Liver (tissue), 9 donors: ENCODE results near the gene SUPT20H. TPM values are rescaled to one million over a fixed set of nuclear protein-coding genes. Genes with fewer than 3 reads are reported as not detected.

ENCODE experiments used
- DNase-seq: peaks from one replicate; pipeline ENCODE4 v3.0.0-alpha.2; 2017; ENCODE audit warnings: low spot score
- H3K27ac ChIP-seq, 2 donors: one replicate each; pipeline ENCODE4 v1.7.0; 2013; ENCODE audit warnings: inconsistent platforms in 2 of 2, low read length in 2 of 2, control low read depth in 1 of 2, low read depth in 1 of 2, mild to moderate bottlenecking in 1 of 2
- H3K27me3 ChIP-seq, 4 donors: one replicate each; pipeline versions ENCODE4 v1.6.1 to v1.7.0; 2013; ENCODE audit warnings: low read length in 3 of 4, inconsistent platforms in 1 of 4, mild to moderate bottlenecking in 1 of 4, moderate library complexity in 1 of 4; ENCODE audit not compliant: control insufficient read depth in 4 of 4, insufficient read depth in 4 of 4
- H3K36me3 ChIP-seq, 4 donors: one replicate each; pipeline versions ENCODE4 v1.6.1 to v1.7.0; 2013; ENCODE audit warnings: low read length in 3 of 4, mild to moderate bottlenecking in 3 of 4, low read depth in 1 of 4, moderate library complexity in 1 of 4; ENCODE audit not compliant: control insufficient read depth in 4 of 4, insufficient read depth in 3 of 4
- H3K4me1 ChIP-seq, 4 donors: one replicate each; pipeline versions ENCODE4 v1.6.1 to v1.7.0; 2013; ENCODE audit warnings: low read length in 3 of 4, mild to moderate bottlenecking in 3 of 4, moderate library complexity in 1 of 4; ENCODE audit not compliant: control insufficient read depth in 4 of 4, insufficient read depth in 4 of 4
- H3K4me3 ChIP-seq, 3 donors: one replicate each; pipeline versions ENCODE4 v1.6.1 to v1.7.0; 2013; ENCODE audit warnings: low read length in 3 of 3, control low read depth in 1 of 3, low read depth in 1 of 3, mild to moderate bottlenecking in 1 of 3
- H3K9ac ChIP-seq, 2 donors: one replicate each; pipeline ENCODE4 v1.7.0; 2013; ENCODE audit warnings: low read length in 2 of 2, mild to moderate bottlenecking in 2 of 2, moderate library complexity in 2 of 2, control low read depth in 1 of 2, low read depth in 1 of 2
- H3K9me3 ChIP-seq, 4 donors: one replicate each; pipeline versions ENCODE4 v1.6.1 to v1.7.0; 2013; ENCODE audit warnings: low read length in 3 of 4; ENCODE audit not compliant: control insufficient read depth in 4 of 4
- ATF3 ChIP-seq: IDR thresholded peaks from 2 replicates; pipeline ENCODE4 v1.6.1; 2016; ENCODE audit warnings: antibody characterized with exemption
- CTCF ChIP-seq: fragments of 150-350 bp; IDR thresholded peaks from 2 replicates; pipeline ENCODE4 v1.5.1; 2017; ENCODE audit warnings: improper control_type of control experiment, low read depth, low read length; ENCODE audit not compliant: missing input control
- EGR1 ChIP-seq, 2 donors: IDR thresholded peaks; 2 replicates each; pipeline ENCODE4 v1.6.1; 2016 to 2018; ENCODE audit warnings: antibody characterized with exemption in 2 of 2, low read depth in 2 of 2
- FOXA1 ChIP-seq: IDR thresholded peaks from 2 replicates; pipeline ENCODE4 v1.6.1; 2016; ENCODE audit warnings: antibody characterized with exemption
- FOXA2 ChIP-seq: IDR thresholded peaks from 2 replicates; pipeline ENCODE4 v1.6.1; 2016; ENCODE audit warnings: antibody characterized with exemption
- GABPA ChIP-seq, 2 donors: IDR thresholded peaks in 1 of 2; conservative IDR thresholded peaks in 1 of 2; 2 replicates each; pipeline ENCODE4 v1.6.1; 2016; ENCODE audit warnings: antibody characterized with exemption in 2 of 2, mild to moderate bottlenecking in 1 of 2, moderate library complexity in 1 of 2
- JUND ChIP-seq, 2 donors: IDR thresholded peaks; 2 replicates each; pipeline ENCODE4 v1.6.1; 2016; ENCODE audit warnings: antibody characterized with exemption in 2 of 2
- MAX ChIP-seq: IDR thresholded peaks from 2 replicates; pipeline ENCODE4 v1.6.1; 2016; ENCODE audit warnings: antibody characterized with exemption
- NR2F2 ChIP-seq: IDR thresholded peaks from 2 replicates; pipeline ENCODE4 v1.6.1; 2016; ENCODE audit warnings: antibody characterized with exemption
- RAD21 ChIP-seq, 2 donors: IDR thresholded peaks; 2 replicates each; pipeline ENCODE4 v1.6.1; 2016; ENCODE audit warnings: antibody characterized with exemption in 2 of 2, mild to moderate bottlenecking in 2 of 2
- REST ChIP-seq: IDR thresholded peaks from 2 replicates; pipeline ENCODE4 v1.6.1; 2016; ENCODE audit warnings: antibody characterized with exemption, mild to moderate bottlenecking
- RXRA ChIP-seq, 2 donors: IDR thresholded peaks; 2 replicates each; pipeline ENCODE4 v1.6.1; 2017 to 2018; ENCODE audit warnings: antibody characterized with exemption in 2 of 2, mild to moderate bottlenecking in 1 of 2
- SP1 ChIP-seq: IDR thresholded peaks from 2 replicates; pipeline ENCODE4 v1.6.1; 2018; ENCODE audit warnings: antibody characterized with exemption, mild to moderate bottlenecking
- TAF1 ChIP-seq: conservative IDR thresholded peaks from 2 replicates; pipeline ENCODE4 v1.6.1; 2016; ENCODE audit warnings: antibody characterized with exemption, mild to moderate bottlenecking
- WGBS: extraction: QIAGEN DNeasy Blood & Tissue Kit; methylation state at CpG from one replicate; pipeline ENCODE4 v1.1.7; 2013; 5-methylcytosine and 5-hydroxymethylcytosine counted together
- polyA plus RNA-seq, 2 donors: library from polyadenylated mRNA; stranded (reverse) in 1 of 2; unstranded in 1 of 2; fragments of 200-250 nt in 1 of 2; fragments of >200 nt in 1 of 2; fragmentation: Nextera tagmentation in 1 of 2; extraction: Ambion mirVana in 1 of 2; gene quantifications; one replicate each; pipeline versions ENCODE4 v1.2.1 to v1.2.3, GENCODE V29; 2013 to 2015
- total RNA-seq, 2 donors: library from RNA; depleted of rRNA; stranded (reverse); fragments of >200 nt; gene quantifications; one replicate each; pipeline ENCODE4 v1.2.3, GENCODE V29; 2014
- donor health status: healthy.
- donor health status: healthy.
- donor health status: healthy.
- donor health status: healthy.
- donor health status: healthy.

The SUPT20H gene
- total and polyA plus RNA-seq, 4 donors = 6.5 to 23.1 (median 17.1) TPM

GRCh38 chr13:36973009-36973408 lies 86.5 kb downstream of the SUPT20H start:
- 96% methylated on average over 1 of the region's 1 CpG for WGBS
- Histone ChIP-seq H3K27ac (no peak overlapping the region), H3K36me3 (peaks cover 3 to 21% (median 6%) of the 10 kb centered on the region in 4 donors), H3K9me3 (no peaks in the 10 kb centered on the region), H3K4me1 (no peaks in the 10 kb centered on the region), H3K4me3 (no peak overlapping the region), H3K27me3 (no peaks in the 10 kb centered on the region), H3K9ac (no peak overlapping the region)
- no peak for TF ChIP-seq REST
- TF ChIP-seq RAD21 (IDR thresholded peaks at IDR 0.05) = no peak
- TF ChIP-seq FOXA2 = no peak
- TF ChIP-seq TAF1 = no peak
- TF ChIP-seq SP1 = no peak
- no peak for TF ChIP-seq JUND (IDR thresholded peaks at IDR 0.05)
- no peak for TF ChIP-seq ATF3
- TF ChIP-seq RXRA (IDR thresholded peaks at IDR 0.05) = no peak
- TF ChIP-seq CTCF = no peak
- no peak for DNase-seq

GRCh38 chr13:36966404-36966803 lies 93.1 kb downstream of the SUPT20H start:
- Histone ChIP-seq H3K4me3 (no peak overlapping the region), H3K9ac (no peak overlapping the region), H3K9me3 (no peaks in the 10 kb centered on the region), H3K27me3 (no peaks in the 10 kb centered on the region), H3K36me3 (peaks cover 8 to 40% (median 27%) of the 10 kb centered on the region in 4 donors), H3K4me1 (no peaks in the 10 kb centered on the region), H3K27ac (no peak overlapping the region)
- TF ChIP-seq EGR1 (IDR thresholded peaks at IDR 0.05; ENCODE audit: low read depth in 2 of 2) (no peak), FOXA1 (no peak), GABPA (IDR thresholded peaks at IDR 0.05 in 1 of 2, conservative IDR thresholded peaks at IDR 0.05 in 1 of 2) (no peak), JUND (IDR thresholded peaks at IDR 0.05) (no peak), FOXA2 (no peak), MAX (no peak)
- DNase-seq = no peak
- WGBS = 98% methylated on average over 4 of the region's 4 CpGs

- WGBS = 83% methylated on average over 2 of the region's 2 CpGs
- Histone ChIP-seq H3K9me3 (no peaks in the 10 kb centered on the region), H3K9ac (no peak overlapping the region), H3K4me1 (no peaks in the 10 kb centered on the region), H3K4me3 (no peak overlapping the region), H3K36me3 (peaks cover 8 to 41% (median 29%) of the 10 kb centered on the region in 4 donors), H3K27ac (no peak overlapping the region), H3K27me3 (no peaks in the 10 kb centered on the region)
- no peak for TF ChIP-seq FOXA2
- TF ChIP-seq EGR1 (IDR thresholded peaks at IDR 0.05; ENCODE audit: low read depth in 2 of 2) = no peak
- TF ChIP-seq CTCF = no peak
- no peak for TF ChIP-seq SP1
- no peak for TF ChIP-seq NR2F2
- no peak for DNase-seq
Observed at GRCh38 chr13:36965767-36966166, 93.7 kb downstream of the SUPT20H start.
